ENCODE measurements around the gene PTPRH.

DNA sequence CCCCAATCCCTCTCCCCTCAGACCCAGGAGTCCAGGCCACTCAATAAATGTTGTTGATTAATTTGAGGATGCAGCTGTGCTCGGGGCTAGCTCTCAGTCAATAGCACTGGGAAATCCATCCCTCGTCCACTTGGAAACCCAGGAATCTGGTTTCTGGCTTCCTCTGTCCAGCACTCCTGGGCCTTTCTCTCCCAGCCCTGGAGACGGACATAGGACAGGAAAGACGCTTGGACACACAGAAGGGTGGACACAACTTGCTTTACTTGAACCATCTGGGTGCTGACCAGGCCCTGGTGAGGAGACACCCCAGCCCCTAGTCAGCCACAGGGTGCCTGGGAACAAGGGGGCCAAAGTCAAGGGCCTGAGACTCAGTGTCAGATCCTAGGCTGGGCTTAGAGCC, 50.9 kb downstream of the PTPRH start:
- TF ChIP-seq, protein P1, sequence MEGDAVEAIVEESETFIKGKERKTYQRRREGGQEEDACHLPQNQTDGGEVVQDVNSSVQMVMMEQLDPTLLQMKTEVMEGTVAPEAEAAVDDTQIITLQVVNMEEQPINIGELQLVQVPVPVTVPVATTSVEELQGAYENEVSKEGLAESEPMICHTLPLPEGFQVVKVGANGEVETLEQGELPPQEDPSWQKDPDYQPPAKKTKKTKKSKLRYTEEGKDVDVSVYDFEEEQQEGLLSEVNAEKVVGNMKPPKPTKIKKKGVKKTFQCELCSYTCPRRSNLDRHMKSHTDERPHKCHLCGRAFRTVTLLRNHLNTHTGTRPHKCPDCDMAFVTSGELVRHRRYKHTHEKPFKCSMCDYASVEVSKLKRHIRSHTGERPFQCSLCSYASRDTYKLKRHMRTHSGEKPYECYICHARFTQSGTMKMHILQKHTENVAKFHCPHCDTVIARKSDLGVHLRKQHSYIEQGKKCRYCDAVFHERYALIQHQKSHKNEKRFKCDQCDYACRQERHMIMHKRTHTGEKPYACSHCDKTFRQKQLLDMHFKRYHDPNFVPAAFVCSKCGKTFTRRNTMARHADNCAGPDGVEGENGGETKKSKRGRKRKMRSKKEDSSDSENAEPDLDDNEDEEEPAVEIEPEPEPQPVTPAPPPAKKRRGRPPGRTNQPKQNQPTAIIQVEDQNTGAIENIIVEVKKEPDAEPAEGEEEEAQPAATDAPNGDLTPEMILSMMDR (IDR thresholded peaks at IDR 0.05), result no peak
- TF ChIP-seq, protein P2, sequence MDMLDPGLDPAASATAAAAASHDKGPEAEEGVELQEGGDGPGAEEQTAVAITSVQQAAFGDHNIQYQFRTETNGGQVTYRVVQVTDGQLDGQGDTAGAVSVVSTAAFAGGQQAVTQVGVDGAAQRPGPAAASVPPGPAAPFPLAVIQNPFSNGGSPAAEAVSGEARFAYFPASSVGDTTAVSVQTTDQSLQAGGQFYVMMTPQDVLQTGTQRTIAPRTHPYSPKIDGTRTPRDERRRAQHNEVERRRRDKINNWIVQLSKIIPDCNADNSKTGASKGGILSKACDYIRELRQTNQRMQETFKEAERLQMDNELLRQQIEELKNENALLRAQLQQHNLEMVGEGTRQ (IDR thresholded peaks at IDR 0.05; ENCODE audit: borderline replicate concordance, low read depth, low read length), result no peak
- TF ChIP-seq JUND (IDR thresholded peaks at IDR 0.05) (no peak), TEAD4 (IDR thresholded peaks at IDR 0.05; ENCODE audit: borderline replicate concordance, insufficient read depth) (no peak), RAD21 (IDR thresholded peaks at IDR 0.05; ENCODE audit: low read length) (no peak), POLR2AphosphoS5 (IDR thresholded peaks at IDR 0.05; ENCODE audit: low read depth, low read length) (no peak), EP300 (IDR thresholded peaks at IDR 0.05; ENCODE audit: borderline replicate concordance in 1 of 2, low read depth in 1 of 2, low read length in 1 of 2) (no peak), RXRA (IDR thresholded peaks at IDR 0.05; ENCODE audit: borderline replicate concordance, low read depth) (no peak), SIN3A (IDR thresholded peaks at IDR 0.05; ENCODE audit: borderline replicate concordance, low read depth, low read length) (no peak)
- TF ChIP-seq, protein P3, sequence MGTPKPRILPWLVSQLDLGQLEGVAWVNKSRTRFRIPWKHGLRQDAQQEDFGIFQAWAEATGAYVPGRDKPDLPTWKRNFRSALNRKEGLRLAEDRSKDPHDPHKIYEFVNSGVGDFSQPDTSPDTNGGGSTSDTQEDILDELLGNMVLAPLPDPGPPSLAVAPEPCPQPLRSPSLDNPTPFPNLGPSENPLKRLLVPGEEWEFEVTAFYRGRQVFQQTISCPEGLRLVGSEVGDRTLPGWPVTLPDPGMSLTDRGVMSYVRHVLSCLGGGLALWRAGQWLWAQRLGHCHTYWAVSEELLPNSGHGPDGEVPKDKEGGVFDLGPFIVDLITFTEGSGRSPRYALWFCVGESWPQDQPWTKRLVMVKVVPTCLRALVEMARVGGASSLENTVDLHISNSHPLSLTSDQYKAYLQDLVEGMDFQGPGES (IDR thresholded peaks at IDR 0.05; ENCODE audit: low read depth, low read length), result no peak
- TF ChIP-seq, protein P4, sequence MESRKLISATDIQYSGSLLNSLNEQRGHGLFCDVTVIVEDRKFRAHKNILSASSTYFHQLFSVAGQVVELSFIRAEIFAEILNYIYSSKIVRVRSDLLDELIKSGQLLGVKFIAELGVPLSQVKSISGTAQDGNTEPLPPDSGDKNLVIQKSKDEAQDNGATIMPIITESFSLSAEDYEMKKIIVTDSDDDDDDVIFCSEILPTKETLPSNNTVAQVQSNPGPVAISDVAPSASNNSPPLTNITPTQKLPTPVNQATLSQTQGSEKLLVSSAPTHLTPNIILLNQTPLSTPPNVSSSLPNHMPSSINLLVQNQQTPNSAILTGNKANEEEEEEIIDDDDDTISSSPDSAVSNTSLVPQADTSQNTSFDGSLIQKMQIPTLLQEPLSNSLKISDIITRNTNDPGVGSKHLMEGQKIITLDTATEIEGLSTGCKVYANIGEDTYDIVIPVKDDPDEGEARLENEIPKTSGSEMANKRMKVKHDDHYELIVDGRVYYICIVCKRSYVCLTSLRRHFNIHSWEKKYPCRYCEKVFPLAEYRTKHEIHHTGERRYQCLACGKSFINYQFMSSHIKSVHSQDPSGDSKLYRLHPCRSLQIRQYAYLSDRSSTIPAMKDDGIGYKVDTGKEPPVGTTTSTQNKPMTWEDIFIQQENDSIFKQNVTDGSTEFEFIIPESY (IDR thresholded peaks at IDR 0.05; ENCODE audit: borderline replicate concordance, low read depth), result no peak

Data from SK-N-SH (cell line).